GM19463 (cell line): ENCODE results near the gene TGM3.
"Not testable (repeated sequence)": the region's sequence is repeated elsewhere in the genome, so short reads cannot be mapped to it uniquely, and the experiment has no call there.

Experiments
- ATAC-seq: cut with Tn5 transposase; IDR thresholded peaks from one replicate; pipeline ENCODE4 v1.9.1; 2021; ENCODE audit warnings: mild to moderate bottlenecking, moderate library complexity; ENCODE audit not compliant: unreplicated experiment

The TGM3 gene

GRCh38 chr20:2295886-2296515 lies at the start of gene TGM3:
TSS of gene TGM3 (plus strand) at chr20:2296001. CDS start at chr20:2296064, 63 bp downstream.
- ATAC-seq, result no peak

GRCh38 chr20:2246069-2246491 lies 49.7 kb upstream of the TGM3 start:
- ATAC-seq, result no peak

- ATAC-seq, result no peak
These were observed 47.0 kb upstream of the TGM3 start for GRCh38 chr20:2248837-2249236.

- ATAC-seq, result no peak
These were observed 45.9 kb upstream of the TGM3 start for GRCh38 chr20:2249935-2250334.

GRCh38 chr20:2252419-2252997 lies 43.3 kb upstream of the TGM3 start:
- no peak for ATAC-seq

GRCh38 chr20:2253256-2253655 lies 42.5 kb upstream of the TGM3 start:
- ATAC-seq, result no peak

- no peak for ATAC-seq
These were observed 41.5 kb upstream of the TGM3 start for GRCh38 chr20:2254333-2254732.

GRCh38 chr20:2255926-2256531 lies 39.8 kb upstream of the TGM3 start:
- no peak for ATAC-seq

- ATAC-seq, result no peak
These were observed 36.1 kb upstream of the TGM3 start for GRCh38 chr20:2259731-2260130.

- no peak for ATAC-seq
These were observed 35.6 kb upstream of the TGM3 start for GRCh38 chr20:2260250-2260649.

- ATAC-seq, result no peak
These were observed 34.7 kb upstream of the TGM3 start for GRCh38 chr20:2261046-2261485.

GRCh38 chr20:2261629-2262028 lies 34.2 kb upstream of the TGM3 start:
- ATAC-seq, result no peak

- no peak for ATAC-seq
These were observed 31.7 kb upstream of the TGM3 start for GRCh38 chr20:2264118-2264517.

GRCh38 chr20:2264621-2265374 lies 31.0 kb upstream of the TGM3 start:
- not testable (repeated sequence) for ATAC-seq

GRCh38 chr20:2273634-2274302 lies 22.0 kb upstream of the TGM3 start:
- ATAC-seq, result no peak

GRCh38 chr20:2276015-2276414 lies 19.8 kb upstream of the TGM3 start:
- ATAC-seq, result no peak

GRCh38 chr20:2279253-2279779 lies 16.5 kb upstream of the TGM3 start:
- no peak for ATAC-seq

GRCh38 chr20:2280082-2280481 lies 15.7 kb upstream of the TGM3 start:
- no peak for ATAC-seq

GRCh38 chr20:2281563-2281962 lies 14.2 kb upstream of the TGM3 start:
- ATAC-seq, result no peak

GRCh38 chr20:2282181-2282580 lies 13.6 kb upstream of the TGM3 start:
- no peak for ATAC-seq
